ENCODE data around the gene NEDD9.

The NEDD9 gene

DNA sequence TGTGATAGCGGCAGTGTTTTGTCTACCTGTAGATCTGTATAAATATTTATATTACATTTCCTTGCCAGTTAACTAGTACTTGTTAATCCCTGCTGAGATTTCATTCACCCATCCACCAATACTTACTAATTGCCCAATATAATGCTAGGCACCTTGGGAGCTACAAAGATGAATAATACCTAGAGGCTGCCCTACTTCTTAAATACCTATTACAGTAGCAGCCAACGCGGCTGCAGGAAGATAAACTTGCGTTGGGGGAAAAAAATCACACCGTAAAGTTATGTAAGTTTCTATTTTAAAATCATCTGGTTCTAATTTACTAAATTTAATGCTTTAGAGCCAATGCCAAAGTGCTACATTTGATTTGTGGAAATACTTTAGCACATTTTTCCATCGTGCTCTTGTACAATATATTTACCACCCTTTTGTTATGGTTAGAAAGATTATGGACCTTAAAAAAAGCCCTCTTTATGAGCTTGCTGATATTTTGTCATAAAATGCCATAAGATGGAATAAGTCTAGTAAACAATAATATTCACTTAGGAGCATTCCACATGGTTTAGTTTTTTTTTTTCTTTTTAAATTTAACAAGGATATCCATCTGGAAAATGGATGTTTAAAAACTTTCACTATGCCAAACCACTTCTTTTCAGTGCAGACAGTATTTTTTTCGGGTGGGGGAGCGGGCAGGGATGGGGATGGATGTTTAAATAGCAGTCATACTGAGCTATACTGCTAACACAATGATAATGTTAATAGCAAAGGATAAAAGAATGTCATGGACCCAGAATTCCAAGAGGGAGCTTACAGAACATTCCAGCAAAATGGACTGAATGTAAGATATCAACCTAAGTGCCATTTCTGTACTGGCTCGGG is 13.2 kb upstream of the NEDD9 start:
- no peak for ATAC-seq
- Mint-ChIP-seq H3K4me3 (no peak overlapping the region), H3K4me1 (peaks cover 24% of the 10 kb centered on the region), H3K9me3 (peaks cover 4% of the 10 kb centered on the region), H3K36me3 (no peaks in the 10 kb centered on the region), H3K27ac (no peak overlapping the region)
- no peak for DNase-seq (ENCODE audit: low spot score in 2 of 2)

DNA sequence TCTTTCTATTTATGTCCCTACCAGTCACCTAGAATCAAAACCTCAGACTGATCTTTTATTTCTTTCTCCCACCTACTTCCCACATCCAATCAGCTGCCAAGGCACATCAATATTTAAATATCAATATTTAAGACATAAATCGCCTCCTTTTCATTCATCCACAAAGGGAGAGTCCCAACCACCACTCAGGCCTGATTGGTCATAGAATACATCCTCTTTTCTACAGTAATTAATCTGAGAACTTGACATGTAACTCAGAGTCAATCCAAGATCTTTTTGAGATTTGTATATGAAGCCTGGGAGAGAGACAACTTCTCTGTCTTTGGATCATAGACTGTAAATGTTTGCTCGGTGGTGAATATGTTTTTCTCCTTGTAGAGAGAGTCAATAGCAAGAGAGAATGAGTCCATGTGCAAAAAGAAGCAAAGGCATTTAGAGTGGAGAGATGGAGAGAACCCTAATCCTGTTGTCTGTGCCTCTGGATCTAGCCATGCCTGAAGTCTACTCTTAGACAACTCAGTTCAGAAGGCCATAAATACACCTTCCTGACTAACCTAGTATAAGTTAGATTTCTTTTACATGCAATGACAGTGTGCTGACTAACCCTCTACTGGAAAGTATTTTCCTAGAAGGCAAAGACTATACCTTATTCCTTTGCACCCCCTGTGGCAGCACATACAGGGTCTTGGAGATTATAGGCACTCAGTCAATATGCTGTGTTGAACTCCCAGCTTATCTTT is 12.1 kb upstream of the NEDD9 start:
- Mint-ChIP-seq H3K4me3 (no peak overlapping the region), H3K27ac (no peak overlapping the region), H3K9me3 (peaks cover 4% of the 10 kb centered on the region), H3K36me3 (no peaks in the 10 kb centered on the region), H3K4me1 (peaks cover 24% of the 10 kb centered on the region)
- DNase-seq (ENCODE audit: low spot score in 2 of 2): no peak
- peak; percentile 58 for ATAC-seq

DNA sequence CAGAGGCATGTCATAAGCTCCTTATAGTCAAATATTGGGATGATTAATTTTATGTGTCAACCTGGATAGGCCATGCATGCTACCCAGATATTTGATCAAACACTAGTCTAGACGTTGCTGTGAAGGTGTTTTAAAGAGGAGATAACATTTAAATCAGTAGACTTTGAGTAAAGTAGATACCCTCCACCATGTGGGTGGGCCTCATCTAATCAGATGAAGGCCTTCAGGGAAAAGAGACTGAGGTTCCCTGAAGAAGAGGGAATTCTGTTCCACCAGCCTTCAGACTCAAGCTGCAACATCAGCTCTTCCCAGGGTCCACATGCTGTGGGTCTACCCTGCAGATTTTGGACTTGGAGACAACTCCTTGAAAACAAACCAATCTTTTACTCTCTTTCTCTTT is 11.4 kb upstream of the NEDD9 start:
- Mint-ChIP-seq H3K4me3 (no peak overlapping the region), H3K36me3 (no peaks in the 10 kb centered on the region), H3K27ac (no peak overlapping the region), H3K9me3 (peaks cover 4% of the 10 kb centered on the region), H3K4me1 (peaks cover 22% of the 10 kb centered on the region)
- ATAC-seq (no peak), DNase-seq (ENCODE audit: low spot score in 2 of 2) (no peak)

DNA sequence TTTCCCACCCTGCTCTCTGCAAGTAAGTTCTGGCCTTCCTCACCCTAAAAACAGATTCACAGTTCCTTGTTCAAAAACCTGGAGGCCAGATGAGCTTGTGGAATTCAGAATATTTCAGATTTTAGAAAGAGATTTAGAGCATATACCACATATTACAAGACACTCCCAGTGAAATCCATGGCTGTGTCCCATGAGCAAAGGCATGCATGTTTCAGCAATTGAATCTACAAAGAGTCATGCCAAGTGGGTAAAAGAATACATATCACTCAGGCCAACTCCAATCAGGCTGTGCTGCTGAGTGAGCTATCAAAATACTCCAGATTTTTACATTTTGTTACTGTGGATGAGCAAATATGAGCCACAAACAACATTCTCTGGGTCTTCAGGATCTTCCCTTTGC is 10.2 kb upstream of the NEDD9 start:
- H3K4me3 Mint-ChIP-seq: no peak overlapping the region
- H3K36me3 Mint-ChIP-seq: no peaks in the 10 kb centered on the region
- DNase-seq (ENCODE audit: low spot score in 2 of 2): no peak

DNA sequence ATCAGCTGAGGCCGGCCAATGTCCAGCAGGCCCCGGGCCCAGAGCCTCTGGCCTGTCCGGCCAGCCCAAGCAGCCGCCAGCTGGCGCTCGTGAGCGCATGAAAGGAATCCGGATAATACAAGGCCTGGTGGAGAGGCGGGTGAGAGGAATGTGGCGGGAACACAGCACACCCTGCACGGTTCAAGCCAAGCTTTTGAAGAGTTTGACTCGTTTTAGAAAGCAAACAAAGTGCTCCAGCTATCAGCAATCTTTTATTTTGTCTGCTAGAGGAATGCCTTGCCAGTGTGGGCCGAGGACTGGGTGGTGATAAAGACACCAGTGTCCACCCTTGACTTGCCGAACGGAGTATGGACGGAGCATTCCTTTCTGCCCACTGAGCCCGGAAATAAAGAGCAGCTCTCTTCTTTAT is 9.3 kb upstream of the NEDD9 start:
- no peak for DNase-seq (ENCODE audit: low spot score in 2 of 2)
- peak overlapping the region; percentile 18 for H3K27ac Mint-ChIP-seq
- peaks cover 21% of the 10 kb centered on the region for H3K4me1 Mint-ChIP-seq

More for the DNA sequence above, 10.2 kb upstream of the NEDD9 start:
- Mint-ChIP-seq H3K4me1 (peaks cover 19% of the 10 kb centered on the region), H3K9me3 (peaks cover 4% of the 10 kb centered on the region), H3K27ac (peak overlapping the region; percentile 18)
- no peak for ATAC-seq

DNA sequence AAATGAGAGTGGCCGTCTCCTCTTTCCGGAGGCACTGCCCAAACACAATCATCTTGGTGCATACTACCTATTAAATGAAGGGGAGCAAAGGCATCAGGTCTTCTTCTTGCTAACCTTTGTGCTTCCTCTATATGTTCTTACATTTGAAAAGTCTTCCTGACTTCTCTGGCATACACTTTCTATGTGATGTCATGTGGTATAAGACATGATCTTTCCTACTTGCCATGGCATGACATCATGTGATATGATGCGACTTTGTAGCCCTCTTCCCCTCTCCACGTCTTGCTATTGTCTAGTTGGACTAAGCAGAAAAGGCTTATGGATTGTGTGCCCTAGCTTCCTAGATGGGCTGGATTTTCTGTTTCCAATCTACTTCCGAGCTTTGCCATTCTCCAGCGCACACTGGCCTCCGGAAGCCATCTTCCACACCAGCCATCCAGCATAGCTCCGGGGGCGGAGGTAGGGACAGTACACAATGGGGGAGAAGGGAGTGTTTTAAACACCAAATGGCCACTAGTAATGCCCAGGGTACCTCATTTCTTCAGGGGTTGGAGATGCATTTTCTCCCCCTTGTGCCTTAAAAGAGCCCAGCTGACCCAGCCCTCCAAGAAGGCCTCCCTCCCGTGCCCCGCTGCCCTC is 8.8 kb upstream of the NEDD9 start:
- Mint-ChIP-seq H3K27ac (no peak overlapping the region), H3K9me3 (peaks cover 4% of the 10 kb centered on the region), H3K4me3 (no peak overlapping the region), H3K4me1 (peaks cover 25% of the 10 kb centered on the region), H3K36me3 (no peaks in the 10 kb centered on the region)
- ATAC-seq (no peak), DNase-seq (ENCODE audit: low spot score in 2 of 2) (no peak)

More for the DNA sequence above, 9.3 kb upstream of the NEDD9 start:
- Mint-ChIP-seq H3K4me3 (no peak overlapping the region), H3K9me3 (peaks cover 4% of the 10 kb centered on the region), H3K36me3 (no peaks in the 10 kb centered on the region)
- no peak for ATAC-seq

DNA sequence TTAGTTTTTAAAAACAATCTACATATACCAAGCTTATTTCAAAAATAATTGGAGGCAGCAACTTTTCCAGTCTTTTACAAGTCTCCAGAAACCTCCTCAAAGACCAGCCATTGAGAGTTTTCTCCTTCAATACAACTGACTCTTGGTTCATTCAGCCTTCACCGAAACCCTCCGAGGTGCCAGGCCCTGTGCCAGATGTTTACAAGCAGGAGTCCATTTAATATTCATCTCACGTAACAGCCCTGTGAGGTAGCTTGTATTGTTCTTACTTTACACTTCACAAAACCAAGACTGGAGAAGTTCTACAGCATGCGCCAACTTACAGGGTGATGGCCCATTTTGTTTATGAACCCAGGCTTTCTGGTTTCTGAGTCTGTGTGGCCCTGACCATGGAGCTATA is 5.5 kb upstream of the NEDD9 start:
- peaks cover 3% of the 10 kb centered on the region for H3K36me3 Mint-ChIP-seq
- ATAC-seq (no peak), DNase-seq (ENCODE audit: low spot score in 2 of 2) (no peak)
- H3K9me3 Mint-ChIP-seq: no peaks in the 10 kb centered on the region
- peak overlapping the region; percentile 93 for H3K27ac Mint-ChIP-seq
- H3K4me1 Mint-ChIP-seq: peaks cover 36% of the 10 kb centered on the region
- no peak overlapping the region for H3K4me3 Mint-ChIP-seq

DNA sequence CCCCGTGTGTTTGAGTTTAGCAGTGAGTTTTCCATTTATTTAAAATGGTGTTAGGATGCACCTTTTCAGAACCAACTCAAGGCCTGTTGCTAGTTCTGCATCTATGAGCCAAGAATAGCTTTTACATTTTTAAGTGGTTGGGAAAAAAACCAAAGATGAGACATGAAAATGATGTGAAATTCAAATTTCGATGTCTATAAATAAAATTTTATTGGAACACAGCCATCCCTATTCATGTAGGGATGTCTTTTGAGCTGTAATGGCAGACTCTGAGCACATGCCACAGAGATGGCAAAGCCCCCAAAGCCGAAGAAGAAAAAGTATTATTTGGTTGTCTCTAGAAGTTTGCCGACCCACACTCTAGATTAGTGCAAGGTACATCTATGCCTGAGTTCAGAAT is 5.0 kb upstream of the NEDD9 start:
- peaks cover 9% of the 10 kb centered on the region for H3K36me3 Mint-ChIP-seq
- no peaks in the 10 kb centered on the region for H3K9me3 Mint-ChIP-seq
- DNase-seq (ENCODE audit: low spot score in 2 of 2) (no peak), ATAC-seq (no peak)
- H3K27ac Mint-ChIP-seq: peak overlapping the region; percentile 93
- peaks cover 36% of the 10 kb centered on the region for H3K4me1 Mint-ChIP-seq
- no peak overlapping the region for H3K4me3 Mint-ChIP-seq

DNA sequence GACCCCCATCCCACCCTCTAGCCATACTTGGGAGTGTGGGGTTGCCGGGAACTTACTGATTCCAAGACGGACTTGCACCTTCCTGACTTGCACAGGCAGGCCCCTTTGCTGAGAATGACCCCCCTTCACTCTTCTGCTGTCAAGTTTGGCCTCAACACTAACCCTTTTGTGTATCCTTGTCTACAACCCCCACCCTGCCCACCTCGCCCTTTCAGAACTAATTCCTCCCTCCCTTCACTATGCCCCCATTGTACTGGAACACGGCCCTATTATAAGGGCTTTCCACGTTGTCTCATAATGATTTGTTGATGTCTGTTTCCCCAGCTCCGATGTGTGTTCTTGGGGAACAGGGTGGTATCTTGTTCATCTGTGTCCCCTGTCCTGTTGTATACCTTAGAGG is 4.4 kb upstream of the NEDD9 start:
- Mint-ChIP-seq H3K4me1 (peaks cover 39% of the 10 kb centered on the region), H3K27ac (peak overlapping the region; percentile 93), H3K4me3 (peak overlapping the region; percentile 33), H3K36me3 (peaks cover 12% of the 10 kb centered on the region), H3K9me3 (no peaks in the 10 kb centered on the region)
- ATAC-seq (no peak), DNase-seq (ENCODE audit: low spot score in 2 of 2) (no peak)

DNA sequence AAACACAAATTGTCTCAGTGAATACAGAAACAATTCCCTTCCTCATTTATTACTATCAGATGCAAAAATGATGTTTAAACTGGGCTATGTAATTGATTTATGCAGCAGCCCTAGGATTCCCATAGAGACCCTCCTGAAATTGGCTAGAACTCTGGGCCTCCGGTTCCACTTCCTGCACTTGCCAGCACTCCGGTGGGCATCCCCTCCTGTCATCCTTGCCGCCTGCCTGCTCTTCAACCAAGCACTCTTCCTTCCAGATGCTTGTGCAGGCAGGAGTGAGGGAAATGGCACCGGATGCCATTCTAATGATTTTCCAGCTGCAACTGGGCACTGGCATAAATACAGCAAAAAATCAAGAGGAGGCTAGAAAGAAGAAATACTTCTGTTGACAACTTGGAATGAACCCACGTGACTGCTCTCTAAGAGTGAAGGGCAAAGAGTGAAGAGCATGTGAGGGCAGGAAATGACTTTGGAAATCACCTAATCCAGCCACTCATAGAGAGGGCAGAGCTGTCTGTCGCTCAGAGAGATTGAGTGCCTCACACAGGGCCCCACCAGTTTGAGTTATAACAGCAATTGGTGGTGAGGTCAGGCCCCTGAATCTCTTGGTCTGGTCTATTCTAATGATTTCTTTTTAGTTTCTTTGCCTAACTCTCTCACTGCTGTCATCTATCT is 3.7 kb upstream of the NEDD9 start:
- Mint-ChIP-seq H3K4me1 (peaks cover 44% of the 10 kb centered on the region), H3K27ac (peak overlapping the region; percentile 93), H3K4me3 (peak overlapping the region; percentile 33), H3K9me3 (no peaks in the 10 kb centered on the region), H3K36me3 (peaks cover 14% of the 10 kb centered on the region)
- DNase-seq (ENCODE audit: low spot score in 2 of 2): no peak
- peak; percentile 74 for ATAC-seq

DNA sequence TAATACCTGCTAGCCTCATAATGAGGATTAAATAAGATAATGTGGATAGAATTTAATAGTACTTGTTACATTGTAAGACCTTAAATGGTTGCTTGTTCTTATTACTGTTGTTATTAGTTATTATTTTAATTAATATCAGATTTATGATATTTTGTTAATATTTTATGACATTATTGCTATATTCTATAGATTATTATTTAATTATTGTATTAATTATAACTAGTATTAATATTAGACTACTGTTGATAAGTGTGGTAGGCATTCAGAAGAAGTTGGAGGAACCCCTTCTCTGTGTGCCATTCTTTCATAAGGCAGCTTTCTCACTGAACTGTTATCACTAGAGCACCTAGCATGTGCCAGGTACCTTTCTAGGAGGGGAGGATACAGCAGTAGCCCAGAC is 2.6 kb upstream of the NEDD9 start:
- H3K27ac Mint-ChIP-seq: no peak overlapping the region
- no peaks in the 10 kb centered on the region for H3K9me3 Mint-ChIP-seq
- peaks cover 44% of the 10 kb centered on the region for H3K4me1 Mint-ChIP-seq
- no peak overlapping the region for H3K4me3 Mint-ChIP-seq
- peaks cover 23% of the 10 kb centered on the region for H3K36me3 Mint-ChIP-seq
- ATAC-seq (no peak), DNase-seq (ENCODE audit: low spot score in 2 of 2) (no peak)

DNA sequence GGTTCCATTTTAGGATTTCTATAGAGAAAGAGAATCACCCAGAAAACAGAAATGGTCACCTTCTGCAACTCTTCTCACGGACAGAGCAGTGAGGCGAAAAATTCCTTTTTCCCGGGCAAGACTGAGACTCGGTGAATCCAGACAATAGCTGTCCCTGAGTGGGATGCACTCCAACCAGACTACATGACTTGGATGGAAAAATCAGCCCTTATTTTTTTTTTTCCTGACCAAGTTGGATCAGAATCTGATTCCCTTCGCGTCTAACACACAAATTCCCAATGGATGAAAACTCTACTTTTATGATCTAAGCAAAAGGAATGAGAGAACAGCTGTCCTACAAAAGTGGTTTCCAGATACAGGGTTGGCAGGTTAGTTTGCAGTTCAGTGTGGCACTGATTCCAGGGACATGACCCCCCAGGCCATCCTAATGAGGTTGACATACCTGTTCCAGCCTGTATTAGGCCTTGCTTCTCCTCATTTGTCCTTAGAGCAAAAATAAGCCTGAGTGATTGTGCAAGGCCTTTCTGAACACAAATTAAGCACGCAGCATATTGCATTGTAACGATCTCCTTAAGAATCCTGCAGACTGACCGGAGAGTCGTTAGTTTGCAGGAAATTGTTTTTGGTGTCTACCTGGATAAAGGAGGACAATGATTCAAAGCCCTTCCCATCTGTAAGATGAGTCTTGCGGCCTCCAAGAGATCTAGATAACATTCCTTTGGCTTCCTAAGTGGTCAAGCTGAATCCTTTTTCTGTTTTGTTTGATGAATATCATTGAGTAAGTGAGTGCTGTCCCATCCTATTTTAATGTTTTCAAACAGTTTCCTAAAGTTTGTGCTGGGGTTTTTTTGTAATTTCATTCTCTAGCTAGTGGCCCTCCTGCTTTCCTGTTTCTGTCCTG is 1.5 kb upstream of the NEDD9 start:
- Mint-ChIP-seq H3K27ac (peak overlapping the region; percentile 92), H3K36me3 (peaks cover 32% of the 10 kb centered on the region), H3K4me1 (peaks cover 44% of the 10 kb centered on the region), H3K4me3 (peak overlapping the region; percentile 76), H3K9me3 (no peaks in the 10 kb centered on the region)
- no peak for ATAC-seq
- DNase-seq (ENCODE audit: low spot score in 2 of 2): no peak

DNA sequence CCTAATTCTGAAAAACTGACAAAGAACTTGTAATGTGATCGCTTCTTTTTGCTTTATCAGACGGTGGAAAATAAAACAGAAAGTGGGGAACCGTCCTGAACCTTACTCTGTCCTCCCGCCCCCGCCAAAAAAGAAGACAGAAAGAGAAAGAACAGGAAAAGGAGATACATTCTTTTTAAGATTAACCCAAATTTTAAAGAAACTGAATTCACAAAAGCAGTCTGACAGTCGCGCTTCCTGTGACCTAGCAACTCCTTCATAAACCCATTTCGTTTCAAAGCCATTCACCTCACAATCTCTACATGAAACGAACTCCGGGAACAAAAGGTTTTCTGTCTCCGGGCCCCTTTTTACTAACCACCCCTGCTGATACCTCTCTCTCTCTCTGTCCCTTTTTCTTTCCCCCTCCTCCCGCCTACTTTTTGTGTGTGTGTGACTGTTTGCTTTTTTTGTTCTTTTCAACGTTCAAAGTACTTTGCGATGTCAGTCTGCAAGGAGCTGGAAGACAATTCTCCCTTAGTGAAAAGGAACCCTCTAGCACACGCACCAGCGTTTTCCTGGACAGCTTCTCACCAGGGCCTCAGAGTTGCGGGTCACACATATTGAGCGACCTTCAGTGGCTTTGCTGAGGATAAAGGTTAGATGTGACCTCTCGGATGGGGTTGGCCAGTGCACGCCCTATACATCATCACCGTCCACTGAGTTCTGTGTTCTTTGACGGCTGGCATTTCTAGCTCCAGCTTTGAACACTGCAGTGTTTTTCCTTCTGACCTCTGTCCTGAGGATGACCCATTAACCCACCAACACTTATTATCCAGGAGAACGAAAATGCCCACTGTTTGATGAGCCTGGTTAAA is 530 bp upstream of the NEDD9 start:
- Mint-ChIP-seq H3K9me3 (no peaks in the 10 kb centered on the region), H3K36me3 (peaks cover 38% of the 10 kb centered on the region), H3K27ac (peak overlapping the region; percentile 92), H3K4me3 (peak overlapping the region; percentile 76), H3K4me1 (peaks cover 47% of the 10 kb centered on the region)
- ATAC-seq: peak; percentile 17
- DNase-seq (ENCODE audit: low spot score in 2 of 2): peak; percentile 9 to 71

Data from stimulated activated effector memory CD8-positive, alpha-beta T cell treated with anti-CD3 and anti-CD28 coated beads, Interleukin-12 subunit alpha, Interleukin-12 subunit beta, amount 100 ng/mL, for 72 hours (primary cell).